Neural progenitor cell (in vitro differentiated cells): Measurements from ENCODE around the gene HDAC8. TPM values are rescaled to one million over a fixed set of nuclear protein-coding genes. Genes with fewer than 3 reads are reported as not detected.
"Not testable (repeated sequence)": the region's sequence is repeated elsewhere in the genome, so short reads cannot be mapped to it uniquely, and the experiment has no call there.

Experiments
- DNase-seq: peaks from one replicate; pipeline ENCODE4 v3.0.0-alpha.2; 2016; ENCODE audit warnings: low spot score
- H2AFZ ChIP-seq: fragments of 200-600 bp; sonication (generic); replicated peaks from 2 replicates; pipeline ENCODE4 v1.6.1; 2016; ENCODE audit warnings: antibody characterized with exemption
- H3F3A ChIP-seq: fragments of 200-600 bp; sonication (generic); 2 replicates; pipeline ENCODE4 v1.6.1; 2016; ENCODE audit warnings: antibody characterized with exemption, low read depth
- H3K27ac ChIP-seq: fragments of 200-600 bp; sonication (generic); 2 replicates; pipeline ENCODE4 v1.5.1; 2016; ENCODE audit warnings: mild to moderate bottlenecking
- H3K27me3 ChIP-seq: fragments of 200-600 bp; sonication (generic); 2 replicates; pipeline ENCODE4 v1.6.1; 2016; ENCODE audit warnings: mild to moderate bottlenecking, moderate library complexity
- H3K36me3 ChIP-seq: fragments of 200-600 bp; sonication (generic); 2 replicates; pipeline ENCODE4 v1.5.1; 2016
- H3K4me1 ChIP-seq: fragments of 200-600 bp; sonication (generic); 2 replicates; pipeline ENCODE4 v1.6.1; 2016; ENCODE audit warnings: mixed run types
- H3K4me2 ChIP-seq: fragments of 200-600 bp; sonication (generic); 2 replicates; pipeline ENCODE4 v1.6.1; 2016
- H3K4me3 ChIP-seq: fragments of 200-600 bp; sonication (generic); 2 replicates; pipeline ENCODE4 v1.5.1; 2016
- H3K79me2 ChIP-seq: fragments of 200-600 bp; sonication (generic); 2 replicates; pipeline ENCODE4 v1.6.1; 2016; ENCODE audit warnings: low read depth
- H3K9ac ChIP-seq: fragments of 200-600 bp; sonication (generic); 2 replicates; pipeline ENCODE4 v1.6.1; 2016
- H3K9me3 ChIP-seq: fragments of 200-600 bp; sonication (generic); 2 replicates; pipeline ENCODE4 v1.5.1; 2016; ENCODE audit warnings: low read depth
- H4K20me1 ChIP-seq: fragments of 200-600 bp; sonication (generic); 2 replicates; pipeline ENCODE4 v1.6.1; 2016; ENCODE audit warnings: low read depth
- H3K27ac Mint-ChIP-seq: 3 replicates; pipeline ENCODE4 v1.8.0; 2021; ENCODE audit warnings: mixed read lengths
- H3K27me3 Mint-ChIP-seq: 2 replicates; pipeline ENCODE4 v1.8.0; 2022; ENCODE audit warnings: low read depth, mild to moderate bottlenecking, inconsistent platforms, moderate library complexity, mixed read lengths; ENCODE audit not compliant: insufficient read depth
- H3K36me3 Mint-ChIP-seq: 3 replicates; pipeline ENCODE4 v1.8.0; 2021; ENCODE audit warnings: mixed read lengths
- H3K4me1 Mint-ChIP-seq: 3 replicates; pipeline ENCODE4 v1.8.0; 2021; ENCODE audit warnings: mixed read lengths
- H3K4me3 Mint-ChIP-seq: 3 replicates; pipeline ENCODE4 v1.8.0; 2021; ENCODE audit warnings: mild to moderate bottlenecking, moderate library complexity, mixed read lengths
- H3K9me3 Mint-ChIP-seq: 3 replicates; pipeline ENCODE4 v1.8.0; 2020; ENCODE audit warnings: mixed read lengths
- EZH2 ChIP-seq: fragments of 200-600 bp; sonication (generic); IDR thresholded peaks from 2 replicates; pipeline ENCODE4 v1.6.1; 2017; ENCODE audit warnings: antibody characterized with exemption, mild to moderate bottlenecking, moderate library complexity
- EZH2phosphoT487 ChIP-seq: fragments of 200-600 bp; sonication (generic); IDR thresholded peaks from 2 replicates; pipeline ENCODE4 v1.6.1; 2017; ENCODE audit warnings: antibody characterized with exemption
- total RNA-seq: library from RNA; depleted of rRNA; stranded (reverse); fragments of >200 nt; gene quantifications from 2 replicates; pipeline ENCODE4 v1.2.3, GENCODE V29; 2015; ENCODE audit warnings: low replicate concordance
- TF ChIP-seq, protein P1 (sequence below): fragments of 200-600 bp; sonication (generic); IDR thresholded peaks from 2 replicates; pipeline ENCODE4 v1.5.1; 2017; ENCODE audit warnings: antibody characterized with exemption, mild to moderate bottlenecking

The HDAC8 gene
- total RNA-seq, 1 donor from 2014 or later: 37.8 TPM

DNA sequence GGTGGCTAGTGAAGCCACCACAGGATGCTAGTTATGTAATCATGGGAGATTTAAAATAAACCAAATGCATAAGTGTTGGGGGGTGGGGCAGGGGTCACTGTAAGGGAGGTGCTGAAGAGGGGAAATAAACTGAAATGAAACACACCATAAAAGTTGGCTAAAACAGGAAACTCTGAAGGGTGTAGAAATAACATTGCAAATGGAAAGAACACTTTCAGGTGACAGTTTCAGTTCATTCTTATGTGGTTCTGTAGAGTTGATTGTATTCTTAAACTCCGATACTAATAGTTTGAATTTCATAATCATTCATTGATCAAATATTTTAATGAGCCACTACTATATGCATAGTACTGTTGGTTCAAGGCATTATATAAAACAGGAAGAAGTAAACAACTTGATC is 80.1 kb downstream of the HDAC8 start:
- no peaks in the 10 kb centered on the region for H3K4me1 Mint-ChIP-seq
- H3K4me3 Mint-ChIP-seq: no peak overlapping the region
- H3F3A ChIP-seq: no peaks in the 10 kb centered on the region
- no peak overlapping the region for H3K4me3 ChIP-seq
- no peak for DNase-seq
- H3K9me3 Mint-ChIP-seq: no peaks in the 10 kb centered on the region
- no peaks in the 10 kb centered on the region for H3K9me3 ChIP-seq
- no peaks in the 10 kb centered on the region for H3K27me3 Mint-ChIP-seq
- no peaks in the 10 kb centered on the region for H3K36me3 ChIP-seq
- TF ChIP-seq EZH2: no peak
- TF ChIP-seq, protein P1, sequence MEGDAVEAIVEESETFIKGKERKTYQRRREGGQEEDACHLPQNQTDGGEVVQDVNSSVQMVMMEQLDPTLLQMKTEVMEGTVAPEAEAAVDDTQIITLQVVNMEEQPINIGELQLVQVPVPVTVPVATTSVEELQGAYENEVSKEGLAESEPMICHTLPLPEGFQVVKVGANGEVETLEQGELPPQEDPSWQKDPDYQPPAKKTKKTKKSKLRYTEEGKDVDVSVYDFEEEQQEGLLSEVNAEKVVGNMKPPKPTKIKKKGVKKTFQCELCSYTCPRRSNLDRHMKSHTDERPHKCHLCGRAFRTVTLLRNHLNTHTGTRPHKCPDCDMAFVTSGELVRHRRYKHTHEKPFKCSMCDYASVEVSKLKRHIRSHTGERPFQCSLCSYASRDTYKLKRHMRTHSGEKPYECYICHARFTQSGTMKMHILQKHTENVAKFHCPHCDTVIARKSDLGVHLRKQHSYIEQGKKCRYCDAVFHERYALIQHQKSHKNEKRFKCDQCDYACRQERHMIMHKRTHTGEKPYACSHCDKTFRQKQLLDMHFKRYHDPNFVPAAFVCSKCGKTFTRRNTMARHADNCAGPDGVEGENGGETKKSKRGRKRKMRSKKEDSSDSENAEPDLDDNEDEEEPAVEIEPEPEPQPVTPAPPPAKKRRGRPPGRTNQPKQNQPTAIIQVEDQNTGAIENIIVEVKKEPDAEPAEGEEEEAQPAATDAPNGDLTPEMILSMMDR: no peak
- TF ChIP-seq EZH2phosphoT487: no peak
- no peaks in the 10 kb centered on the region for H4K20me1 ChIP-seq
- H3K27ac Mint-ChIP-seq: no peak overlapping the region
- no peak overlapping the region for H2AFZ ChIP-seq
- no peaks in the 10 kb centered on the region for H3K4me1 ChIP-seq
- no peaks in the 10 kb centered on the region for H3K27me3 ChIP-seq
- no peak overlapping the region for H3K9ac ChIP-seq
- peaks cover 8% of the 10 kb centered on the region for H3K36me3 Mint-ChIP-seq
- H3K27ac ChIP-seq: no peak overlapping the region
- no peaks in the 10 kb centered on the region for H3K79me2 ChIP-seq
- no peak overlapping the region for H3K4me2 ChIP-seq

DNA sequence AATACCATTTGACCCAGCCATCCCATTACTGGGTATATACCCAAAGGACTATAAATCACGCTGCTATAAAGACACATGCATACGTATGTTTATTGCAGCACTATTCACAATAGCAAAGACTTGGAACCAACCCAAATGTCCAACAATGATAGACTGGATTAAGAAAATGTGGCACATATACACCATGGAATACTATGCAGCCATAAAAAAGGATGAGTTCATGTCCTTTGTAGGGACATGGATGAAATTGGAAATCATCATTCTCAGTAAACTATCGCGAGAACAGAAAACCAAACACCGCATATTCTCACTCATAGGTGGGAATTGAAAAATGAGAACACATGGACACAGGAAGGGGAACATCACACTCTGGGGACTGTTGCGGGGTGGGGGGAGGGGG is 82.4 kb downstream of the HDAC8 start:
- not testable (repeated sequence) for H3K27me3 ChIP-seq, H3K9ac ChIP-seq, H3K27ac ChIP-seq, H3K4me3 ChIP-seq, H3K4me1 Mint-ChIP-seq, H3K27ac Mint-ChIP-seq, DNase-seq, H3K4me1 ChIP-seq, H3K9me3 ChIP-seq, H2AFZ ChIP-seq, H3K4me3 Mint-ChIP-seq, H3K9me3 Mint-ChIP-seq, H4K20me1 ChIP-seq, H3F3A ChIP-seq, H3K36me3 ChIP-seq, H3K27me3 Mint-ChIP-seq, H3K79me2 ChIP-seq, H3K4me2 ChIP-seq
- H3K36me3 Mint-ChIP-seq: peaks cover 11% of the 10 kb centered on the region

DNA sequence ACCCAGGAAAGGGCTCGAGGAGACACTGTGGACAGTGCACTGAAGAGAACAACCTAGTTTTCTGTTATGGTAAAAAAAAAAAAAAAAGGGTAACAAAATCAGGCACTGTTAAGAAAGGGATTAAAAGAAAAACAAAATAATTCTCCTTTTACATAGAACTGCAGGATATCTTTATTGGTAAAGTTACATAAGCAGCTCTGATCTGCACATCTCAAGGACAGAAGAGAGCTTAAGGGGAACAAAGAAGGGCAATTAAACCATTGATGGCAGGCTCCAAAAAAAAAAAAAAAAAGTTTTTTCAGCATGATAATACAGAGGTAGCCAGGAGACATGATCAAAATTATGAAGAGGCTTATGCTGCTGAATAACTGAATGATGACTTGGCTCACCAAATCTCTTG is 85.0 kb downstream of the HDAC8 start:
- no peak overlapping the region for H2AFZ ChIP-seq
- H3K4me1 ChIP-seq: no peaks in the 10 kb centered on the region
- no peak overlapping the region for H3K27ac ChIP-seq
- no peak for TF ChIP-seq EZH2phosphoT487
- no peak for TF ChIP-seq EZH2
- TF ChIP-seq, protein P1: no peak
- H3K79me2 ChIP-seq: no peaks in the 10 kb centered on the region
- no peaks in the 10 kb centered on the region for H3K9me3 ChIP-seq
- H3K36me3 ChIP-seq: no peaks in the 10 kb centered on the region
- no peak overlapping the region for H3K4me2 ChIP-seq
- no peak overlapping the region for H3K27ac Mint-ChIP-seq
- no peak overlapping the region for H3K9ac ChIP-seq
- H3K36me3 Mint-ChIP-seq: peaks cover 13% of the 10 kb centered on the region
- no peaks in the 10 kb centered on the region for H3K27me3 Mint-ChIP-seq
- H3K4me3 Mint-ChIP-seq: no peak overlapping the region
- no peaks in the 10 kb centered on the region for H3K27me3 ChIP-seq
- H3F3A ChIP-seq: no peaks in the 10 kb centered on the region
- peaks cover 2% of the 10 kb centered on the region for H3K9me3 Mint-ChIP-seq
- DNase-seq: no peak
- no peaks in the 10 kb centered on the region for H4K20me1 ChIP-seq
- H3K4me1 Mint-ChIP-seq: no peaks in the 10 kb centered on the region
- no peak overlapping the region for H3K4me3 ChIP-seq

DNA sequence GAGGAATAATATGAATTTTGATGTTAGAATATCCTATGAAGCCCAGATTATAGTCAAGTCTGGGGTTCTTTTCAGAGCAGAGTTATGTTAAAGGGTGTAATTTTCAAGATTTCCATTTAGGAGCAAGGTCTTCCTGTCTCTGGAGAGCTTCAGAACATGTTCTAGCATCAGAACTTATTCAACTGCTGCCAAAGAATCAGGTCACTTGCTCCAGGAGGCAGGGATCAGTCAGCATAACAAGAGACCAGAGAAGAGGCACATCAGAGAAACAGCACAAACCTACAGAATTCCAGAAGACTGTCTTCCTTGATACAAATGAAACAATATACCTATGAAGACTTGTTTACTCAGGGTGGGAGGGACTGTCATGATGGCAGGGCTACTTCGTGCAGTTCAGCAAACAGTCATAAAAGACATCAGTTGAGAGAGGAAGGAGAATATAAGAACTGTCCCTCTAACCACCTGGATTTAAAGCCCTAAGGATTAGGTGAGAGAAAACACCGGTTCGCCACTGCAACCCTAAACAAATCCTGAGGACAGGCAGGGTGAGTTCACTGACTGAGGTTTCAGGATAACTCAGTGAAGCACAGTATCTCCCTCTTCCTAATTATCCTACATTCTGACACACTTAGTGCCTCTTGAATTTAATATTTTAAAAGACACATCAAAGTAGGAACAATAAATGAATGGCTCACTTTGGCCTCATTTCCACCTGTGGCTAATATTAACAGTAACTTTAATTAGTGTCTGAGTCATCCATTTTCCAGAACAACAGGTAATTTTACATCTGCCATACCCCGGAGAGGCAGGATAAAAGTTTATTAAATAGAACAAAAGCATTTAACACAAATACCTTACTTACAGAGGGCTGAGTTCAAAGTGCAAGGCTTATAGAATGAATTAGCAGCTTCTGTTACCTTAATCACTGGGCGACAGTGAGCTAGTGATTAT is 93.0 kb downstream of the HDAC8 start:
- H3K4me1 ChIP-seq: no peaks in the 10 kb centered on the region
- no peaks in the 10 kb centered on the region for H4K20me1 ChIP-seq
- peak; percentile 1 for DNase-seq
- Mint-ChIP-seq H3K9me3 (peaks cover 3% of the 10 kb centered on the region), H3K4me3 (no peak overlapping the region), H3K27ac (no peak overlapping the region), H3K4me1 (no peaks in the 10 kb centered on the region), H3K27me3 (peaks cover 2% of the 10 kb centered on the region), H3K36me3 (peaks cover 4% of the 10 kb centered on the region)
- H3K4me2 ChIP-seq: no peak overlapping the region
- H3K9ac ChIP-seq: no peak overlapping the region
- no peak overlapping the region for H3K4me3 ChIP-seq
- no peaks in the 10 kb centered on the region for H3F3A ChIP-seq
- no peak overlapping the region for H3K27ac ChIP-seq
- TF ChIP-seq, protein P1: no peak
- TF ChIP-seq EZH2phosphoT487 (no peak), EZH2 (no peak)
- H3K79me2 ChIP-seq: no peaks in the 10 kb centered on the region
- no peak overlapping the region for H2AFZ ChIP-seq
- H3K27me3 ChIP-seq: no peaks in the 10 kb centered on the region
- no peaks in the 10 kb centered on the region for H3K9me3 ChIP-seq
- H3K36me3 ChIP-seq: no peaks in the 10 kb centered on the region
